Mucosa of descending colon (tissue), 3 donors: ENCODE results near the gene AGR3. TPM values are rescaled to one million over a fixed set of nuclear protein-coding genes. Genes with fewer than 3 reads are reported as not detected.

Experiments used
- ATAC-seq: fragments of 200-7000 bp; cut with Tn5 transposase; one replicate; pipeline ENCODE4 v1.9.1; 2020; ENCODE audit warnings: mild to moderate bottlenecking, moderate library complexity
- DNase-seq, 3 donors: peaks; one replicate each; pipeline ENCODE4 v3.0.0-alpha.2; 2020
- H3K36me3 ChIP-seq: fragments of 200-600 bp; one replicate; pipeline ENCODE4 v1.8.0; 2021; ENCODE audit warnings: low read depth, mild to moderate bottlenecking
- H3K4me1 ChIP-seq: fragments of 200-600 bp; one replicate; pipeline ENCODE4 v1.8.0; 2021; ENCODE audit warnings: low read depth, mild to moderate bottlenecking
- H3K4me3 ChIP-seq: fragments of 200-600 bp; one replicate; pipeline ENCODE4 v1.8.0; 2021; ENCODE audit warnings: mild to moderate bottlenecking
- H3K9me3 ChIP-seq: fragments of 200-600 bp; one replicate; pipeline ENCODE4 v1.8.0; 2021; ENCODE audit warnings: mild to moderate bottlenecking
- CTCF ChIP-seq: fragments of 200-600 bp; IDR thresholded peaks from one replicate; pipeline ENCODE4 v1.8.0; 2022; ENCODE audit warnings: antibody characterized with exemption, mild to moderate bottlenecking
- intact Hi-C, 2 donors: fragments of 100-400 bp; cut with DNase I in 1 of 2; cut with micrococcal nuclease in 1 of 2; formaldehyde crosslinking; loops; one replicate each; pipeline versions ENCODE4 v1.11.0 to v1.11.1; 2022; cut with DNase I, micrococcal nuclease
- total RNA-seq, 3 donors: library from RNA; stranded (reverse); fragmentation: NEBNext Ultra II Directional in 2 of 3; extraction: Animal tissue kit (Norgen Biotek cat#: 25700) in 2 of 3; gene quantifications; one replicate each; pipeline versions ENCODE4 v1.2.1 to v1.2.4, GENCODE V29; 2021 to 2023
- donor health status: DM: no; HTN: no; CAD: no; lungs with moderate emphysema.
- donor health status: DM: no; HTN: no; CAD: no.
- donor health status: DM: no; HTN: yes; CAD: no.

AGR3 gene
- total RNA-seq, 3 donors from 2014 or later, result 54.9 to 172 (median 122) TPM

GRCh38 chr7:16816824-16817223 is 65.0 kb downstream of the AGR3 start:
- intact Hi-C loops, result no loop called here
- Histone ChIP-seq H3K4me1 (peaks cover 37% of the 10 kb centered on the region), H3K4me3 (no peak overlapping the region), H3K36me3 (no peaks in the 10 kb centered on the region), H3K9me3 (no peaks in the 10 kb centered on the region)
- TF ChIP-seq CTCF, result no peak
- peak; percentile 43 for ATAC-seq
- DNase-seq, result peak in 1 of 3 donors; percentile 35

DNA sequence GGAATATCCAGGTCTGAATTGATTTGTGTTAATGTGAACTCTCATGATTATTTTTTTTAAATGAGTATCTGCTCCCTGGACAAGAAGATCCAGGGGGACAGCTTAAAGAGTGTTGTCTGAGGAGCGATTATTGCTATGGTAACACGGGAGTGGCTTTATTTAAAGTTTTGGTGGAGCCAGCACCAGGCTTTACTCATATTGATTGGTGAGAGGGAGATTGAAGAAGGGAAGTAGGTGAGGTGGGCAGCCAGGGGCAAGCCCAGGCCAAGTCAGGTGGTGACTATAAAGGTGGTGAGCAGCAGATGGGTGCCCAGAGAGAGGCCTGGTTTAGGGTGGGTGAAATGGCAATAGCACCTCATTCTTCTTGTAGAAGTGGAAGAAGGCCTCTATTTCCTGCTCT is 66.8 kb downstream of the AGR3 start:
- intact Hi-C loops, result no loop called here
- Histone ChIP-seq H3K36me3 (no peaks in the 10 kb centered on the region), H3K9me3 (no peaks in the 10 kb centered on the region), H3K4me1 (peaks cover 37% of the 10 kb centered on the region), H3K4me3 (no peak overlapping the region)
- DNase-seq (peak in 2 of 3 donors; percentile 58 to 70), ATAC-seq (peak; percentile 68)
- TF ChIP-seq CTCF, result no peak

GRCh38 chr7:16813232-16813616 is 68.6 kb downstream of the AGR3 start:
- no peak for TF ChIP-seq CTCF
- no peak overlapping the region for H3K4me3 ChIP-seq
- no peaks in the 10 kb centered on the region for H3K9me3 ChIP-seq
- H3K4me1 ChIP-seq, result peaks cover 40% of the 10 kb centered on the region
- intact Hi-C loops, result no loop called here
- H3K36me3 ChIP-seq, result no peaks in the 10 kb centered on the region
- ATAC-seq (no peak), DNase-seq (no peak)

DNA sequence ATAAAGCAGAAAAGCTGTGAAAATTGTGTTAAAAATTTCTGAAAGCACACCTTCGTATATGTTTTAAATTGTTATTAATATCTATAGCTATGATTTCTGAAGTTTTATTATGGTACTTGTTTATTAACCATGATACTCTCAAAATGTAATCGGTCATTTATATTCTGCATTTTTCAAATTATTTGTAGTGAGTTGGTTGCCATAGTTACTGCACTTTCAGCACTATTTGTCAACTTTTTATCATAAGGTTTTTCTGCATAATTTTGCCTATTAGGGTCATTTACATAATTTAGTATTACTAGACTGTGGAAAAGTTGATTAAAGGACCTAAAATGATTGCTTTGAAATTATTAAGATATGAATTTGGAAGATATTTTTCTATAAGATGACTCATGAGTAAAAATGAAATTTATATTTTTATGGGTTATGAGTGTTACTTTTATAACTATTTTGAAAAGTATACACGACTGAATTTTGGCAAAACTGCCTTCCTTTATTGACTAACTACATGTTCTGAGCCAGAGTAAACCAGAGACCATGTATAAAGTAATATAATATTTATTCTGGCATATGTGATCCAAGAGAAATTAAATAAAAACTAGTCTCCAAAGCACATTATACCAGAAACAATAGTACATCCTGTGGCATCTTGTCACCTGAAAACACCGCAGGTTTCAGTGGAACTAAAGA is 69.1 kb downstream of the AGR3 start:
- H3K9me3 ChIP-seq, result no peaks in the 10 kb centered on the region
- no peak for TF ChIP-seq CTCF
- H3K4me3 ChIP-seq, result no peak overlapping the region
- no peak for DNase-seq
- intact Hi-C loops, result no loop called here
- H3K36me3 ChIP-seq, result no peaks in the 10 kb centered on the region
- peaks cover 36% of the 10 kb centered on the region for H3K4me1 ChIP-seq
- no peak for ATAC-seq

DNA sequence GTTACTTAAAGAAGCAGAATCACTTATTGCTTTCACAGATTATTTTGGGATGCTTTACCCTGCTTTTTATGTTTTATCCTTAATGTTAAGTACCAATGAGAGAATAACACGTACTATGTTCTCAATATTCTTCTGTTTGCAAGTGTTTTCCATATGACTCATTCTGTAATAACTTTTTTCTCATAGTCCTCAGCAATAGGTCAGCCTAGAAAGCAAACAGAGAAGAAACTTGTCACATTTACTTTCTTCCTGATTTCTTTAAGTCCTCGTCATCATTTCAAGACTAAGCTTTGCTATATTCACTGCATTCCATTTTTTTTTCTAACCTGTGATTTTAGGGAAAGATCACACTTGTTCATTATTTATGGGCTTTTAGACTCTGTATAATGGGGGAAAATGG is 70.2 kb downstream of the AGR3 start:
- H3K4me1 ChIP-seq, result peaks cover 33% of the 10 kb centered on the region
- ATAC-seq, result peak; percentile 68
- no peak overlapping the region for H3K4me3 ChIP-seq
- no peaks in the 10 kb centered on the region for H3K9me3 ChIP-seq
- no peak for DNase-seq
- no peaks in the 10 kb centered on the region for H3K36me3 ChIP-seq
- no peak for TF ChIP-seq CTCF
- intact Hi-C loops, result no loop called here
